ENCODE measurements around the gene CBFA2T2.

DNA sequence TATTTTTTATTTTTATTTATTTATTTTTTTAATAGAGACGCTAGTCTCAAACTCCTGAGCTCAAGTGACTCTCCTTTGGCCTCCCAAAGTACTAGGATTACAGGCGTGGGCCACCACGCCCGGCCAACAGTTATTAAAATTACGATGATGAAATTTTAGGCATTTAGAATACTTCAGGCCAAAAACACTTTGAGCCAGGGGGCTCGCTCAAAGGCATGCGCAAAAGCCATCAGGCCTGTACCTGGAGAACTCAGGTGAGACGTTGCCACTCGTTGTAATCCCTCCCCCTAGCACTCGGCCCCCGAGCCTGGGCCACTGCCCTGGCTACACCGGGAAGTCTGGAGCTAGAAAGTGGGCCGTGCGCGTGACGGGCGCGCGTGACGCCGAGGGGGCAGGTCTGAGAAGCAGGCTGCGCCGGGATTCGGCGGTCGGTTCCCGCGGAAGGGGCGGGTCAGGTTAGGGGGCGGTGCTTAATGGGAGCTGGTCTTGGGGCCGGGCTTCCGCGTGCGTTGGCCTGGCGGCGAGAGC, 337 bp upstream of the CBFA2T2 start:
- TF ChIP-seq GATA2 (IDR thresholded peaks at IDR 0.05; ENCODE audit: low read depth, low read length) (no peak), GATA3 (IDR thresholded peaks at IDR 0.05; ENCODE audit: low read depth, low read length) (no peak)
